GM18526 (cell line): ENCODE data around the gene MDFI.

Experiments
- POLR2A ChIP-seq: IDR thresholded peaks from 3 replicates; pipeline ENCODE4 v1.6.1; 2011; ENCODE audit not compliant: insufficient read length; ENCODE audit errors: extremely low read depth

MDFI gene

GRCh38 chr6:41599015-41599851 is 39.0 kb upstream of the MDFI start:
- TF ChIP-seq POLR2A: no peak

GRCh38 chr6:41599852-41600445 is 38.3 kb upstream of the MDFI start:
- no peak for TF ChIP-seq POLR2A

- TF ChIP-seq POLR2A: no peak
Observed at GRCh38 chr6:41600499-41601247, 37.6 kb upstream of the MDFI start.

GRCh38 chr6:41601248-41601549 is 37.1 kb upstream of the MDFI start:
- no peak for TF ChIP-seq POLR2A

GRCh38 chr6:41602422-41602743 is 35.9 kb upstream of the MDFI start:
- TF ChIP-seq POLR2A: no peak

- no peak for TF ChIP-seq POLR2A
Observed at GRCh38 chr6:41602864-41603608, 35.2 kb upstream of the MDFI start.

GRCh38 chr6:41604006-41604405 is 34.3 kb upstream of the MDFI start:
- TF ChIP-seq POLR2A: no peak

- TF ChIP-seq POLR2A: no peak
Observed at GRCh38 chr6:41605649-41606048, 32.6 kb upstream of the MDFI start.

- TF ChIP-seq POLR2A: no peak
Observed at GRCh38 chr6:41607036-41607435, 31.2 kb upstream of the MDFI start.

GRCh38 chr6:41607736-41608135 is 30.5 kb upstream of the MDFI start:
- no peak for TF ChIP-seq POLR2A

GRCh38 chr6:41608443-41609151 is 29.7 kb upstream of the MDFI start:
- no peak for TF ChIP-seq POLR2A

- no peak for TF ChIP-seq POLR2A
Observed at GRCh38 chr6:41614715-41615114, 23.6 kb upstream of the MDFI start.

- TF ChIP-seq POLR2A: no peak
Observed at GRCh38 chr6:41615311-41615710, 23.0 kb upstream of the MDFI start.

- no peak for TF ChIP-seq POLR2A
Observed at GRCh38 chr6:41618598-41618997, 19.7 kb upstream of the MDFI start.

- no peak for TF ChIP-seq POLR2A
Observed at GRCh38 chr6:41621367-41621766, 16.9 kb upstream of the MDFI start.
